MV-4-11 (cell line): ENCODE measurements around the gene STUM.

Source experiments
- DNase-seq: peaks from one replicate; lab custom pipeline; 2025; lab: John Stamatoyannopoulos, UW

STUM gene

GRCh38 chr1:226654668-226655055 is 106.1 kb downstream of the STUM start:
- DNase-seq, result no peak

GRCh38 chr1:226655251-226656163 is 106.9 kb downstream of the STUM start:
- no peak for DNase-seq

GRCh38 chr1:226656201-226656600 is 107.6 kb downstream of the STUM start:
- DNase-seq, result no peak

GRCh38 chr1:226656601-226657277 is 108.2 kb downstream of the STUM start:
- DNase-seq, result no peak

GRCh38 chr1:226657895-226658545 is 109.5 kb downstream of the STUM start:
- no peak for DNase-seq

- DNase-seq, result no peak
Observed at GRCh38 chr1:226658546-226659125, 110.1 kb downstream of the STUM start.
